HG03066 (cell line): ENCODE results near the gene RASL11A.

Experiments used
- ATAC-seq: cut with Tn5 transposase; IDR thresholded peaks from one replicate; pipeline ENCODE4 v1.9.1; 2021; ENCODE audit warnings: low read depth; ENCODE audit not compliant: unreplicated experiment

Gene RASL11A, protein sequence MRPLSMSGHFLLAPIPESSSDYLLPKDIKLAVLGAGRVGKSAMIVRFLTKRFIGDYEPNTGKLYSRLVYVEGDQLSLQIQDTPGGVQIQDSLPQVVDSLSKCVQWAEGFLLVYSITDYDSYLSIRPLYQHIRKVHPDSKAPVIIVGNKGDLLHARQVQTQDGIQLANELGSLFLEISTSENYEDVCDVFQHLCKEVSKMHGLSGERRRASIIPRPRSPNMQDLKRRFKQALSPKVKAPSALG

DNA sequence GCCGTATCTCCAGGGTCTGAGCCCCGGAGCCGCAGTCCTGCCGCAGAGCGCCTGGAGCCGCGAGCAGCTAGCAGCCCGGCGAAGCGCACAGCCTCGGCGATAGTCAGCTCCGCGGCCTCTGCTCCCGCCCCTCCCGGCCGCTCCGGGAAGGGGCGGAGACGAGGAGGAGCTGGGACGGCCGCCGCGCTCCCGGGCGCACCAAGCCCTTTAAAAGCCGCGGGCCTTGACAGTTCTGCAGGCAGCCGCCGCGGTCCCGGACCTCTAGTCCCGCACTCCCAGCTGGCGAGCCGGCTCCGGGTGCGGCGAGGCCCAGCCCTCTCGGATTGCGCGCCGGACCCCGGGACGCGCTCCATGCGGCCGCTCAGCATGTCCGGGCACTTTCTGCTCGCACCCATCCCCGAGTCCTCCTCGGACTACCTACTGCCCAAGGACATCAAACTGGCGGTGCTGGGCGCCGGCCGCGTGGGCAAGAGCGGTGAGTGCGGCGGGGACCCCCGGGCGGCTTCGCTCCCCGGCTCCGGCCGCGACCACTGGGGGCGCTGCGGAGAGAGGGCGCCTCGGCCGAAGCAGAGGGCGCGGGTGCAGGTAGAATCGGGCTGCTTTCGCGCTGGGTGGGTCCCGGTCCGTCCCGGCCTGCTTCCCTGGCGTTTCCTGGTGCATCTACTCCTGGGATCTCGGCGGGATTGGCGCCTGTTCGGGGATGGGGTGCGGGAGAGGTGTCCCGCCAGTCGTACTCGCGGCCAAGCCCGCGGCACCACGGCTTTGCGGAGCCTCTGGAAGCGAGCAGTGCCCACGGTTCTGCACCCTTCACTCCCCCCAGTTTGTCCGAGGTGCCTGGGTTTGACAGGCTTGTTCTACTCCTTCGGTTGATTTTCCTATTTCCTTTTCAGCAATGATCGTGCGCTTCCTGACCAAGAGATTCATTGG lies at the start of gene RASL11A:
RASL11A (plus strand) TSS at position 237 of the 927 bp plus-strand sequence; CDS start at position 352, 115 bp downstream.
- peak; percentile 80 for ATAC-seq

DNA sequence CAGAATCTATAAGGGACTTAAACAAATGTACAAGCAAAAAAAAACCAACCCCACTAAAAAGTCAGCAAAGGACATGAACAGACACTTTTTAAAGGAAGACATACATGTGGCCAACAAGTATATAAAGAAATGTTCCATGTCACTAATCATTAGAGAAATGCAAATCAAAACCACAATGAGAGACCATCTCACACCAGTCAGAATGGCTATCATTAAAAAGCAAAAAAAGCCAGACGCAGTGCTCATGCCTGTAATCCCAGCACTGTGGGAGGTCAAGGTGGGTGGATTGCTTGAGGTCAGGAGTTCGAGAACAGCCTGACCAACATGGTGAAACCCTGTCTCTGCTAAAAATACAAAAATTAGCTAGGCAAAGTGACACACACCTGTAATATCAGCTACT lies 48.5 kb upstream of the RASL11A start:
- ATAC-seq = peak; percentile 91

DNA sequence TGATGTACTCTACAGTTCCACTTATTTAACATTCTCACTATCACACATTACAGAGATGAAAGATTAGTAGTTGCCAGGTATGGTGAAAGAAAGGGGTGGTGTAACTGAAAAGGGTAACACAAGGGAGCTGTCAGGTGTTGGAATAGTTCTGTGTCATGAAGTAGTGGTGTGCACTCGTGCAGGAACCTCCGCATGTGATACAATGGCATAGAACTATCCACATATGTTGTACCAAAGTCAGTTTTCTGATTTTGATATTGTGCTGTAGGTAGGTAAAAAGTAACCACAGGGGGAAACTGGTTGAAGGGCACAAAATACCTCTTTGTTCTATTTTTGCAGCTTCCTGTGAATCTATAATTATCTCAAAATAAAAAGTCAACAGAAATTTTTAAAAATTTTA lies 43.6 kb upstream of the RASL11A start:
- no peak for ATAC-seq

DNA sequence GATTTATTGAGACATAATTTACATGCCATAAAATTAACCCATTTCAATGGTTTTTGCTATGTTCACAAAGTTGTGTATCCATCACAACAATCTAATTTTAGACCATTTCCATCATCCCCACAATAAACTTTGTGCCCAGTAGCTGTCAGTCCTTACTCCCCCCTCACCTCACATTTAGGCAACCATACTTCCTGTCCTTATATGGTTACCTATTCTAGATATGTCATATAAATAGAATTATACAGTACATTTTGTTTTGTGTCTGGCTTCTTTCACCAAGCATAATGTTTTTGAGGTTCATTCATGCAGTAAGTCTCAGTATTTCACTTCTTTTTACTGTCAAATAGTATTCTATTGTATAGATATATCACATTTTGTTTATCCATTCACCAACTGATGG lies 42.5 kb upstream of the RASL11A start:
- no peak for ATAC-seq

DNA sequence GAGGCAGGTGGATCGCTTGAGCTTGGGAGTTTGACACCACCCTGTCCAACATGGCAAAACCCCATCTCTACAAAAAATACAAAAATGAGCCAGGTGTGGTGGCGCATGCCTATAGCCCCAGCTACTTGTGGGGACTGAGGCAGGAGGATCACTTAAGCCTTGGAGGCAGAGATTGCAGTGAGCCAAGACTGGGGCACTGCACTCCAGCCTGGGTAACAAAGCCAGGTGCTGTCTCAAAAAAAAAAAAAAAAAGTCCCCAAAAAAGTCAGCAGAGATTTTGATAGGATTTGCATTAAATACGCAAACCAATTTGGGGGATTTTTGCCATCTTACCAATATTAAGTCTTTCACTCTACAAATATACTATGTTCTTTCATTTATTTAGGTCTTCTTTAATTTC lies 41.0 kb upstream of the RASL11A start:
- no peak for ATAC-seq

DNA sequence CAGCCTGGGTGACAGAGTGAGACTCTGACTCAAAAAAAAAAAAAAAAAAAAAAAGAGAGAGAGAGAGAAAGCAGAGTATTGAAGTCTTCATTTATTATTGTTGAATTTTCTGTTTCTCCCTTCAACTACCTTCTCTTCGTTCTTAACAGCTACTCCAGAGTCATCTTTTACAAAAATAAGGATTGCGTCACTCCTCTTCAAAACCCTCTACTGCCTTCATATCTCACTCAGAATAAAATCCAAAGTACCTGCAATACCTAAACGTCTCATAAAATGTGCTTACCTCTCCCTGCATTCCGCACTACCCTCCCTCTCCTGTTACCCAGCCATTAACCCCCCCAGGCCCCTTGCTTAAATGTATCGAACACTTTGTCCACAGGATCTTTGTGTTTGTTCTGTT lies 36.7 kb upstream of the RASL11A start:
- no peak for ATAC-seq

DNA sequence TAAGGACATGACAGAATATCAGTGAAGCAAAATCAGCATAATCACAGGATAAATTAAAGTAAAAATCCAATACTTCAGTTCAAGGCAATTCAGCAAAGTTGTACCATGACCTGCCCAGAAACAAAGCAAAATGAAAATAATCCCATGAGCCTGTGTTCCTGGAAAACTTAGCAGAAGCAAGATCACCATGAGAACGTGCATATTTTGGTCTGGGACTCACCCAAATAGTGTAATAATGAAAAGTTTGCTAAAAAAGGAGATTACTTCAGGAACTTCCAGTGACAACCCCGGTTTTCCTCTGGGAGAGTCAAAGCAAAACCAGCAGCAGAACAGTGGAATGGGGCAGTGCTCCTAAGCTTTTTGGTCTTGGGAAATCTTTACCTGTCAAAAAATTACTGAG lies 34.2 kb upstream of the RASL11A start:
- ATAC-seq = no peak

DNA sequence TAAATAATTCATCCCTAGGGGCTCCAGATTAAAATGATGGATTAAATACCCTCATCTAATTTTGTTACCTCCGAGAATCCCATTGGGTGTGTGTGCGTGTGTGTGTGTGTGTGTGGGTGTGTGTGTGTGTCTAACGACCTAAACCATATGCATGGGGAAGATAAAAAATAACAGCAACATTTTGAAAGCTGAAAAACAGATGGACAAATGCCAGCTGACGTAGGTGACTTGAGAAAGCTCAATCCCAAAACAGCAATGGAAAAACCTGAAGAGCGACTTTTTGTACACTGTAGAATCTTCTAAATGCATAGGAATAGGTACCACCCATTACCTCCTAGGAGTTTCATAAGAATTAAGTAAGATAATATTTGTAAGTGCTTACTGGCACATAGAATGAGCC lies 27.9 kb upstream of the RASL11A start:
- ATAC-seq = no peak

DNA sequence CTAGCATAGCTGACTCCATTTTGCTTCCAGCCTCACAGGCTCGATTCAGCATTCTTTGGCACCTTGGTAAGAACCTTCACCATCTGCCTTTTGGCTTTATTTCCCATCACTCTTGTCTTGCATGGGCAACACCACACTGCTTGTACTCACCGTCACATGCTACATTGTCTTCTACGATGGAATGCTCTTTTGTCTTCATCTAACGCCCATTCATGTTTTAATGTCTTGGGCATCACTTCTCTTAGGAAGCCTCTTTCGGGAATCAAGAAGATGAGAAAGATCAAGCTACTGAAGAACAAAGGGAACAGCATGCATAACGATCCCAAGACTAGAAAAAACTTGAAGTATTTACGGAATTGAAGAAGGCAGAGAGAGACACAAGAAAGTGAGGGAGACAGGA lies 25.0 kb upstream of the RASL11A start:
- ATAC-seq = no peak

DNA sequence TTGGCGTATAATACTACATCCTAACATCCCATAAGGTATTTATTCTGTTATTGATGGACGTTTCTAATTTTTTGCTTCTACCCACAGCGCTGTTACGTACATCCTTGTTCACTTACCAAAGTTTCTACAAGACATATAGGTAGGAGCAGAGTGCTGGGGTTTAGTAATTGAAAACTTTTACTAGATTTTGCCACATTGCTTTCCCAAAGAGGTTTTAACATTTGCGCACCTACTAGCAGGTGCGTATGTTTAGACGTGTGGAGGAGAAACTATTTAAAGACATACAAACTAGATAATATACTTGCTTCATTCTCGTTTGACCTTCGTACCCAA lies 19.8 kb upstream of the RASL11A start:
- no peak for ATAC-seq

DNA sequence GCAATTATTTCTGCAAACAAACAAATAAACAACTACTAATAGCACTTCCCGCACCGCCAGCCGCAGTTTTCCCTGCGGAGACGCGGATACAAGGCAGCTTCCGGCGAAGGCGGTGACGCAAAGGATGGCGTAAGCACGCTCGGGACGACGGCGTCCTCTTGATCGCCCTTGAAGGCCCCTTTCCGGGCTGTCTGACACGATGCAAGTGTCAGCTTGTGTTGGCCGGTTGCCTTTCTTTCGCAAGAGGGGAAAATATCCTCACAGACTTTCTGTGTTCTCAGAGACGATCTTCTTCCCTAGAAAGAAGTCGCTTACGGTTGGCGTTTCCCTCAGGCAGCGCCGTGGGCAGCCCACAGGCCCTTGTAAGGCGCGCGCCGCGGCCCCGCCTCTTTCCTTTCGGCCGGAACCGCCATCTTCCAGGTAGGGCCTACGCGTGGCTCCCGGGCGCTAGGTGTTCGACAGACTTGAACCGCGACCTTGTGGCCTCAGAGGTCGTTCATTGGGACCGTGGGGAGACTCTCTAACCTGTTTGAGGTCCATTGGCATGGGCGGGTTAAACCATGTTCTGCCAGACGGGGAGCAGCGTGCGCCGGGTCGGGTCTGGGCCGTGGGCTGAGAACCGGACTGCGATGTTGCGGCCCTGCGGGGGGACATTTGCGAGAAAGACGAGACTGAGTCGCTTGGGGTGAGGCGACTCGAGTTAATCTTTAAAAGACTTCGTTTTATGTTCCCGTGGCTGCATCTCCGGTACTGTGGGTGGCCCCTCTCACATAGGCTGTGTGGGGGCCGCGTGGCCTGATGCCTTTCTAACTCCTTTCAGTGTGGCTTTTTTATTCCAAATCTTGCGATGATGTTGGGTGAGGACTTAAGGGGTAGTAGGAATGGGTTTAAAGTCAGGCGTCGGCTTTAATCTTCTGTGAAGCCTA lies 19.2 kb upstream of the RASL11A start, which contains the start of gene RPL21:
RPL21 (plus strand) TSS at position 393 of the 926 bp plus-strand sequence. CDS start 2,219 bp downstream, outside the sequence.
- peak; percentile 84 for ATAC-seq

DNA sequence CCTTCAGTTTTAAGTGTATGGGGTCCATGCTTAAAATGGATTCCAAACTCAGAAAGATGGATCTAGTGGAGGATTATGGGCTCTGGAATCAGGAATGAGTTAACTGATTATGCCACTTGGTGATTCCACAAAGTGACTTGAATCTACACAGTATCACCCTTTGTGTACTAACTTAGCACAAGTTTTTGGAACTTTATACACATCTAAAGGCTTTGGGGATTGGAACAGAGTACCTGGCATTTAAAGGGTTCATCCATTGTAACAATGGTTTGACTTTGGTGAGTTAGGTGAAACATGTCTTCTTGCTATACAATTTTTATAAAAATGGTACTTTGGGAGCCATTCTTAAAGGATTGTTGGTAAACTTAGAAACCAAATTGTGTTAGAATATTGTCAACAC lies 18.2 kb upstream of the RASL11A start:
- no peak for ATAC-seq

DNA sequence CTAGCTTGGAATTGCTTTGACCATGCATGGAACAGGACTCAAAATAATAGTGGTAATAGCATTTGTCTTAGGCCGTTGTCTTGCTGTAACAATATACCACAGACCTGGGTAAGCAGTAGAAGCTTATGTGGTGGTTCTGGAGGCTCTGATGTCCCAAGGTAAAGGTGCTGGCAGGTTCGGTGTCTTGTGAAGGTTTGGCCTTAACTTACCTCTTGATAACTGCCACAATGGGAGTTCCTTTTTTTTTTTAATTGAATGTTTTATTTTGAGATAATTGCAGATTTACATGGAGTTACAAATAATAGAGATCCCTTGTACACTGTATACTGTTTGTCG lies 13.4 kb upstream of the RASL11A start:
- no peak for ATAC-seq

DNA sequence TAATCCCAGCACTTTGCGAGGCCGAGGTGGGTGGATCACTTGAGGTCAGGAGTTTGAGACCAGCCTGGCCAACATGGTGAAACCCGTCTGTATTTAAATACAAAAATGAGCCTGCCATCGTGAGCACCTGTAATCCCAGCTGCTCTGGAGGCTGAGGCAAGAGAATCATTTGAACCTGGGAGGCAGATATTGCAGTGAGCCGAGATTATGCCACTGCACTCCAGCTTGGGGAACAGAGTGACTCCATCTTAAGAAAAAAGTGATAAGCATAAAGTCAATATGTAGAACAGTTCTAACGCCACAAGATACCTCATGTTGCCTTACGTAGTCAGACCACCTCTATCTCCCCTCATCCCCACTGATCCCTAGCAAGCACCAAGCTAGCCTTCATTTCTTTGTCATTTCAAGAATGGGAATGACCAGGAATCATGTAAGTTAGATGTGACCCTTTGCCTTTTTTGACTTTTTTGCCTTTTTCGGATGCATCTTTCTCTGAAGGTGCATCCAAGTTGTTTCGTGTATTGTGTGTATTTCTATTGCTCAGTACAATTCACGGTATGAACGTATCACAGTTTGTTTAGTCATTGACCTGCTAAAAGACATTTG lies 12.9 kb upstream of the RASL11A start:
- ATAC-seq = no peak

DNA sequence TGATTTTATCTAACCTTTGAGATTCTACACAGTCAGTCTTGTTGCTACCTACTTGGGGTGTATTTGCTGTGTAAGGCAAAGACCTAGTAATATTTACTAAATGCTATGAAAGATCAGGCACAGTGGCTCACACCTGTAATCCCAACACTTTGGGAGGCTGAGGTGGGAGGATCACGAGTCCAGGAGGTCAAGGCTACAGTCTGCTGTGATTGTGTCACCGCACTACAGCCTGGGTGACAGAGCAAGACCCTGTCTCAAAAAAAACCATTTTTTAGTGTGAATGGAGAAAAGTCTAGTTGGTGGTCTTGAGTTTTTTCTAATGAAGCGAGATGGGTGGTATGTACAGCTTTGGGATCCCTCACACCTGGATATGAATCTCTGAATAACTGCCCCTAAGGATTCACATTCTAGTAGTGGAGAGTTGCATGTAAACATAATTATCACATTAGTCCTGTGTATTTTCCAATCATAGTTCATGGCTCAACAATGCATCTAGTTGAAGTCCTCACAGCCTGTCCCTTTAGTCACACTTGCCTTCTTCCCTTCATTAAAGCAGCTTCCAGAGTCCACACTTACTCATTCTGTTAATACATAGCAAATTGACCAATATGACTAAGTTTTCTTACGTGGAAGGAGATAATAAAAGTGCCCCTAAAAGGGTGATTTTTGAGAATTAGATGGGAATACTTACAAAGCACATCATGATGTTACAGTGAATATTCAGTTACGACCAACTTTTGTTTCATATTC lies 11.8 kb upstream of the RASL11A start:
- ATAC-seq = no peak

DNA sequence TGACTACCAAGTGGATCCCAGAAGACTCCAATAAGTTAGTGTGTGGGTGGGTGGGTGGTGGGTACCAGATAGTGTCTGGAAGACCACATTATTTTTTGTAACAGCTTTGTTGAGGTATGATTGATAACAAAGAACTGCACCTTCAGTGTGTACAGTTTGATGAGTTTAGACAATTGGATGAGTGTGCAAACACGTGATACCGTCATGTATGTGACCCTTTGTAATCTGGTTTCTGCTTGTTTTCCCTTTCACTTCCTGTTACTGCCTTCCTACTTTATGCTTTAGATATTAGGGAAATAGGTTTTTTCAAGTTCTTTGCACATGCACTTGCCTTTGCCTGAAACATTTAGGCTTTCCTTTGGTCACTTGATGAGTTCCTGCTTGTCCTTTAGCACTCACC lies 10.8 kb upstream of the RASL11A start:
- no peak for ATAC-seq

DNA sequence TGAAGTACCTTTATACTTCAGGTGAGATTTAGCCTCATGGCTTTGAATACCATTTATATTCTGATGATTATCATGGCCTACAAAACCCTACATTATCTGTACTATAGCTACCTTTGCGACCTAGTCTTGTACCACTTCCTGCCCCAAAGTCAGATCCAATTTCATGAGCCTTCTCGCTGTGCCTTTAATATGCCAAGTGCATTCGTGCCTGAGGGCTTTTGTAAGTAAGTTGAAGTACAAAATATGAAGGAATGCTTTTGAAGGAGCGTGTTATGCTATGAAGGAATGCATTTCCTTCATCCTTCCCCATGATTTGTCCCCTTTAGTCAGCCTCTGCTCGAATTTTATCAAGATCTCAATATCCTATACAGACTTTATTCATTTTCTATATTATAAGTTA lies 9.2 kb upstream of the RASL11A start:
- ATAC-seq = no peak

DNA sequence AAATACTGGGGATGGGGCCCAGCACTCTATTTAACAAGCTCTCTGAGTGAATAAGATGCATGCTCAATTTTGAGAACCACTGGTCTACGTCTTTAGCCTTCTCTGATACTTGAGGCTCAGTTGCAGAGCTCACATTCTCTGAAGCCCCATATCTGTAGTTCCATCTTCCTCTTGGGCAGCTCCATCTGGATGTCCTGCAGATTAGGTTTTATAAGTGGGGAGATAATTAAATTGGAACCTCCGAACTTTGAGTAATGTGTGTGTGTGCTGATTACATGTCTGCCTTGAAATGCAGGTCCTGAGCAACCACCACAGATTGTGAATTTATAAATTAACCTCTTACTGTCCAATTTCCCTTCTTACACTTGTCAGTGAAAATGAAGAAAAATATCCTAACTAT lies 7.2 kb upstream of the RASL11A start:
- ATAC-seq = no peak

DNA sequence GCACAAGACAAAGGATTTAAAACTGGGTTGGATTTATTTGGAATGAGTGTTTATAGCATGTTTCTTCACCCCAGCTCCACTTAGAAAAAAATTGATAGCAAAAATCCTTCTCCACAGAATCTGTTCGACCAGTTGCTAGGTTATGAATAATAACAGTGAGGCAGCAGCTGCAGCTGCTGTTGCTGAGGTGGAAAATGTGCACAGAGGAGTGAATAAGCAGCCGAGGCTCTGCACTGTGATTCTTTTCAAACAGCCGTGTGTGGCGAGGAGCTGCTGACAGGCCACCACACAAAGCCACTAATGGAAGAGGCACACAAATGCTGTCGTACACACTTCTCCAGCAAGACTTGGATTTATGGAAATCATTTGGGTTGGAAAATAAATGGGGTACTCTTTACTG lies 6.4 kb upstream of the RASL11A start:
- ATAC-seq = no peak

DNA sequence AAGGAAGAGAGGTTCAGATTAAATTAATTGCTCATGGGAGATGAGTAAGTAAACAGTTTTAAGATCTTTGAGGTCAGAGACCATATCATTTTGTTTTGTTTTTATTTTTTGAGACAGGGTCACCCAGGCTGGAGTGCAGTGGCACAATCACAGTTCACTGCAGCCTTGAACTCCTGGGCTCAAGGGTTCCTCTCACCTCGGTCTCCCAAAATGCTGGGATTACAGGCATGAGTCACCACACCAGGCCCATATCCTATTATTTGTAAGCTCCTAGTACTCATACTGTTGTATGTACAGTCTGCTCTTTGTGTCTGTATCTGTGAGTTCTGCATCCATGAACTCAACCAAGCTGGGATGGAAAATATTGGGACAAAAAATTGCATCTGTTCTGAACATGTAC lies 6.0 kb upstream of the RASL11A start:
- no peak for ATAC-seq
